DND-41 (cell line): ENCODE measurements around the gene KRT23.
"Not testable (repeated sequence)": the region's sequence is repeated elsewhere in the genome, so short reads cannot be mapped to it uniquely, and the experiment has no call there.

Experiments used
- ATAC-seq: fragments of 200-7000 bp; cut with Tn5 transposase; 3 replicates; pipeline ENCODE4 v1.9.1; 2021; ENCODE audit warnings: low read depth; ENCODE audit not compliant: insufficient read depth
- DNase-seq: peaks from one replicate; pipeline ENCODE4 v3.0.0-alpha.2; 2020
- H2AFZ ChIP-seq: 2 replicates; pipeline ENCODE4 v1.6.0; 2012; ENCODE audit warnings: low read depth, low read length
- H3K27ac ChIP-seq: 2 replicates; pipeline ENCODE4 v1.5.1; 2012; ENCODE audit warnings: low read length, inconsistent platforms
- H3K27me3 ChIP-seq: fragments of 200-600 bp; sonication (generic); 2 replicates; pipeline ENCODE4 v1.6.0; 2012; ENCODE audit warnings: low read length, mild to moderate bottlenecking, inconsistent platforms; ENCODE audit not compliant: insufficient read depth, poor library complexity
- H3K36me3 ChIP-seq: 2 replicates; pipeline ENCODE4 v1.5.1; 2012; ENCODE audit warnings: low read length, inconsistent platforms; ENCODE audit not compliant: insufficient read depth
- H3K4me1 ChIP-seq: 2 replicates; pipeline ENCODE4 v1.5.1; 2012; ENCODE audit warnings: mild to moderate bottlenecking, low read length; ENCODE audit not compliant: insufficient read depth
- H3K4me2 ChIP-seq: 2 replicates; pipeline ENCODE4 v1.6.0; 2012; ENCODE audit warnings: mild to moderate bottlenecking, moderate library complexity, low read length, inconsistent platforms; ENCODE audit not compliant: insufficient read depth
- H3K4me3 ChIP-seq, 2 experiments: fragments of 200-600 bp in 1 of 2; shearing (Covaris generic) in 1 of 2; 2 replicates each; pipeline ENCODE4 v1.5.1; 2012 to 2016; ENCODE audit warnings: inconsistent platforms in 2 of 2, low read length in 2 of 2, mild to moderate bottlenecking in 2 of 2, low read depth in 1 of 2, moderate library complexity in 1 of 2
- H3K79me2 ChIP-seq: 2 replicates; pipeline ENCODE4 v1.6.0; 2012; ENCODE audit warnings: low read length, inconsistent platforms; ENCODE audit not compliant: insufficient read depth
- H3K9ac ChIP-seq: 2 replicates; pipeline ENCODE4 v1.6.0; 2012; ENCODE audit warnings: low read depth, mild to moderate bottlenecking, inconsistent platforms, low read length, moderate library complexity
- H3K9me3 ChIP-seq: 2 replicates; pipeline ENCODE4 v1.5.1; 2012; ENCODE audit warnings: low read length, moderate library complexity, mild to moderate bottlenecking, inconsistent platforms; ENCODE audit not compliant: insufficient read depth, severe bottlenecking
- H4K20me1 ChIP-seq: 2 replicates; pipeline ENCODE4 v1.6.0; 2012; ENCODE audit warnings: low read length; ENCODE audit not compliant: insufficient read depth
- CTCF ChIP-seq: IDR thresholded peaks from 2 replicates; pipeline ENCODE4 v1.5.1; 2012; ENCODE audit warnings: borderline replicate concordance, low read length, moderate library complexity, mild to moderate bottlenecking; ENCODE audit not compliant: poor library complexity, severe bottlenecking; ENCODE audit errors: extremely low read depth
- EZH2 ChIP-seq: IDR thresholded peaks from 3 replicates; pipeline ENCODE4 v1.6.1; 2012; ENCODE audit warnings: borderline replicate concordance, low read depth, mild to moderate bottlenecking, moderate library complexity, low read length, inconsistent platforms; ENCODE audit not compliant: severe bottlenecking

KRT23 gene

GRCh38 chr17:40931311-40931710 lies 6.1 kb downstream of the KRT23 start:
- no peak overlapping the region for H2AFZ ChIP-seq
- H3K36me3 ChIP-seq: no peaks in the 10 kb centered on the region
- no peak overlapping the region for H3K9ac ChIP-seq
- no peak overlapping the region for H3K27ac ChIP-seq
- H3K4me3 ChIP-seq: no peak overlapping the region
- H3K4me2 ChIP-seq: no peak overlapping the region
- H3K79me2 ChIP-seq: no peaks in the 10 kb centered on the region
- DNase-seq: no peak
- no peaks in the 10 kb centered on the region for H3K4me1 ChIP-seq
- TF ChIP-seq EZH2 (no peak), CTCF (no peak)
- H4K20me1 ChIP-seq: no peaks in the 10 kb centered on the region
- H3K9me3 ChIP-seq: no peaks in the 10 kb centered on the region
- peaks cover 14% of the 10 kb centered on the region for H3K27me3 ChIP-seq
- ATAC-seq: no peak

GRCh38 chr17:40926341-40926740 lies 11.1 kb downstream of the KRT23 start:
- H3K27me3 ChIP-seq: peaks cover 17% of the 10 kb centered on the region
- H2AFZ ChIP-seq: no peak overlapping the region
- no peaks in the 10 kb centered on the region for H3K36me3 ChIP-seq
- DNase-seq (no peak), ATAC-seq (no peak)
- no peak overlapping the region for H3K9ac ChIP-seq
- H3K4me3 ChIP-seq: no peak overlapping the region
- no peaks in the 10 kb centered on the region for H3K9me3 ChIP-seq
- H3K27ac ChIP-seq: no peak overlapping the region
- H3K4me2 ChIP-seq: no peak overlapping the region
- H3K79me2 ChIP-seq: no peaks in the 10 kb centered on the region
- no peaks in the 10 kb centered on the region for H4K20me1 ChIP-seq
- no peaks in the 10 kb centered on the region for H3K4me1 ChIP-seq
- TF ChIP-seq EZH2: no peak
- TF ChIP-seq CTCF: no peak

GRCh38 chr17:40922239-40922638 lies 15.2 kb downstream of the KRT23 start:
- no peaks in the 10 kb centered on the region for H3K79me2 ChIP-seq
- no peak for TF ChIP-seq CTCF
- TF ChIP-seq EZH2: no peak
- H3K36me3 ChIP-seq: no peaks in the 10 kb centered on the region
- H3K27ac ChIP-seq: no peak overlapping the region
- H3K9me3 ChIP-seq: no peaks in the 10 kb centered on the region
- H3K27me3 ChIP-seq: peaks cover 23% of the 10 kb centered on the region
- no peak overlapping the region for H3K9ac ChIP-seq
- no peak overlapping the region for H2AFZ ChIP-seq
- H3K4me3 ChIP-seq: no peak overlapping the region
- H3K4me1 ChIP-seq: no peaks in the 10 kb centered on the region
- H3K4me2 ChIP-seq: no peak overlapping the region
- H4K20me1 ChIP-seq: no peaks in the 10 kb centered on the region
- DNase-seq (no peak), ATAC-seq (no peak)

GRCh38 chr17:40921026-40921425 lies 16.4 kb downstream of the KRT23 start:
- TF ChIP-seq EZH2 (no peak), CTCF (no peak)
- Histone ChIP-seq H3K4me1 (no peaks in the 10 kb centered on the region), H3K27me3 (peaks cover 23% of the 10 kb centered on the region), H2AFZ (no peak overlapping the region), H3K27ac (no peak overlapping the region), H3K36me3 (no peaks in the 10 kb centered on the region), H4K20me1 (no peaks in the 10 kb centered on the region), H3K9me3 (no peaks in the 10 kb centered on the region), H3K4me3 (no peak overlapping the region), H3K9ac (no peak overlapping the region), H3K79me2 (no peaks in the 10 kb centered on the region), H3K4me2 (no peak overlapping the region)
- no peak for ATAC-seq
- no peak for DNase-seq

- H3K9ac ChIP-seq, H3K79me2 ChIP-seq, H3K4me1 ChIP-seq, ATAC-seq, H3K4me2 ChIP-seq, H4K20me1 ChIP-seq, H3K4me3 ChIP-seq, H3K36me3 ChIP-seq, H3K9me3 ChIP-seq, H2AFZ ChIP-seq, H3K27ac ChIP-seq, DNase-seq: not testable (repeated sequence)
- peaks cover 15% of the 10 kb centered on the region for H3K27me3 ChIP-seq
Measured at GRCh38 chr17:40917116-40917515, 20.3 kb downstream of the KRT23 start.
